ENCODE results near the gene CHD1.

CHD1 gene

GRCh38 chr5:98928873-98929709, at the start of gene CHD1:
CHD1 (minus strand) TSS chr5:98929007; CDS start chr5:98926386, 2,621 bp downstream.
- no peaks in the 10 kb centered on the region for H3K9me3 ChIP-seq (ENCODE audit: low read length)

GRCh38 chr5:98978528-98978927, 49.7 kb upstream of the CHD1 start:
- Histone ChIP-seq H3K4me1 (ENCODE audit: insufficient read depth, low read length) (no peaks in the 10 kb centered on the region), H2AFZ (ENCODE audit: low read depth, low read length) (no peak overlapping the region), H3K9me3 (ENCODE audit: low read length) (no peaks in the 10 kb centered on the region), H3K27me3 (ENCODE audit: insufficient read depth, low read length) (no peaks in the 10 kb centered on the region), H3K4me3 (ENCODE audit: low read length) (no peak overlapping the region), H3K36me3 (ENCODE audit: insufficient read depth, low read length) (no peaks in the 10 kb centered on the region)

More at GRCh38 chr5:98928873-98929709, at the start of gene CHD1:
- Histone ChIP-seq H2AFZ (ENCODE audit: low read depth, low read length) (no peak within 1 kb of the TSS), H3K4me3 (ENCODE audit: low read length) (peak within 1 kb of the TSS; percentile 97), H3K4me1 (ENCODE audit: insufficient read depth, low read length) (peaks cover 48% of the 10 kb centered on the region), H3K27me3 (ENCODE audit: insufficient read depth, low read length) (no peaks in the 10 kb centered on the region), H3K36me3 (ENCODE audit: insufficient read depth, low read length) (peaks cover 24% of the 10 kb centered on the region)

- Histone ChIP-seq H3K4me3 (ENCODE audit: low read length) (no peak overlapping the region), H3K27me3 (ENCODE audit: insufficient read depth, low read length) (no peaks in the 10 kb centered on the region), H3K9me3 (ENCODE audit: low read length) (no peaks in the 10 kb centered on the region), H2AFZ (ENCODE audit: low read depth, low read length) (no peak overlapping the region), H3K36me3 (ENCODE audit: insufficient read depth, low read length) (no peaks in the 10 kb centered on the region), H3K4me1 (ENCODE audit: insufficient read depth, low read length) (no peaks in the 10 kb centered on the region)
These were observed 48.9 kb upstream of the CHD1 start for GRCh38 chr5:98977723-98978122.

GRCh38 chr5:98975682-98976407, 47.0 kb upstream of the CHD1 start:
- no peaks in the 10 kb centered on the region for H3K9me3 ChIP-seq (ENCODE audit: low read length)
- no peak overlapping the region for H2AFZ ChIP-seq (ENCODE audit: low read depth, low read length)
- H3K4me1 ChIP-seq (ENCODE audit: insufficient read depth, low read length), result no peaks in the 10 kb centered on the region
- H3K4me3 ChIP-seq (ENCODE audit: low read length), result no peak overlapping the region
- H3K36me3 ChIP-seq (ENCODE audit: insufficient read depth, low read length), result no peaks in the 10 kb centered on the region
- no peaks in the 10 kb centered on the region for H3K27me3 ChIP-seq (ENCODE audit: insufficient read depth, low read length)

- Histone ChIP-seq H3K27me3 (ENCODE audit: insufficient read depth, low read length) (no peaks in the 10 kb centered on the region), H2AFZ (ENCODE audit: low read depth, low read length) (no peak overlapping the region), H3K4me3 (ENCODE audit: low read length) (no peak overlapping the region), H3K4me1 (ENCODE audit: insufficient read depth, low read length) (no peaks in the 10 kb centered on the region), H3K9me3 (ENCODE audit: low read length) (no peaks in the 10 kb centered on the region), H3K36me3 (ENCODE audit: insufficient read depth, low read length) (no peaks in the 10 kb centered on the region)
These were observed 46.4 kb upstream of the CHD1 start for GRCh38 chr5:98975223-98975622.

- Histone ChIP-seq H3K4me1 (ENCODE audit: insufficient read depth, low read length) (no peaks in the 10 kb centered on the region), H3K9me3 (ENCODE audit: low read length) (peaks cover 4% of the 10 kb centered on the region)
These were observed 40.6 kb upstream of the CHD1 start for GRCh38 chr5:98969400-98969799.

GRCh38 chr5:98968056-98968564, 39.3 kb upstream of the CHD1 start:
- Histone ChIP-seq H2AFZ (ENCODE audit: low read depth, low read length) (no peak overlapping the region), H3K4me1 (ENCODE audit: insufficient read depth, low read length) (no peaks in the 10 kb centered on the region), H3K27me3 (ENCODE audit: insufficient read depth, low read length) (no peaks in the 10 kb centered on the region), H3K4me3 (ENCODE audit: low read length) (no peak overlapping the region), H3K36me3 (ENCODE audit: insufficient read depth, low read length) (no peaks in the 10 kb centered on the region), H3K9me3 (ENCODE audit: low read length) (peaks cover 4% of the 10 kb centered on the region)

More at GRCh38 chr5:98969400-98969799, 40.6 kb upstream of the CHD1 start:
- no peak overlapping the region for H2AFZ ChIP-seq (ENCODE audit: low read depth, low read length)
- H3K27me3 ChIP-seq (ENCODE audit: insufficient read depth, low read length), result no peaks in the 10 kb centered on the region
- H3K36me3 ChIP-seq (ENCODE audit: insufficient read depth, low read length), result no peaks in the 10 kb centered on the region
- H3K4me3 ChIP-seq (ENCODE audit: low read length), result no peak overlapping the region

GRCh38 chr5:98965226-98965625, 36.4 kb upstream of the CHD1 start:
- no peaks in the 10 kb centered on the region for H3K27me3 ChIP-seq (ENCODE audit: insufficient read depth, low read length)
- H3K9me3 ChIP-seq (ENCODE audit: low read length), result peaks cover 4% of the 10 kb centered on the region
- no peak overlapping the region for H3K4me3 ChIP-seq (ENCODE audit: low read length)
- H2AFZ ChIP-seq (ENCODE audit: low read depth, low read length), result no peak overlapping the region
- H3K36me3 ChIP-seq (ENCODE audit: insufficient read depth, low read length), result no peaks in the 10 kb centered on the region
- H3K4me1 ChIP-seq (ENCODE audit: insufficient read depth, low read length), result no peaks in the 10 kb centered on the region

GRCh38 chr5:98964621-98965020, 35.8 kb upstream of the CHD1 start:
- no peak overlapping the region for H3K4me3 ChIP-seq (ENCODE audit: low read length)
- H3K27me3 ChIP-seq (ENCODE audit: insufficient read depth, low read length), result no peaks in the 10 kb centered on the region
- no peaks in the 10 kb centered on the region for H3K36me3 ChIP-seq (ENCODE audit: insufficient read depth, low read length)
- H3K9me3 ChIP-seq (ENCODE audit: low read length), result peaks cover 4% of the 10 kb centered on the region
- no peaks in the 10 kb centered on the region for H3K4me1 ChIP-seq (ENCODE audit: insufficient read depth, low read length)
- no peak overlapping the region for H2AFZ ChIP-seq (ENCODE audit: low read depth, low read length)

GRCh38 chr5:98963019-98963418, 34.2 kb upstream of the CHD1 start:
- H2AFZ ChIP-seq (ENCODE audit: low read depth, low read length), result no peak overlapping the region
- H3K36me3 ChIP-seq (ENCODE audit: insufficient read depth, low read length), result no peaks in the 10 kb centered on the region
- H3K4me3 ChIP-seq (ENCODE audit: low read length), result no peak overlapping the region
- H3K9me3 ChIP-seq (ENCODE audit: low read length), result peaks cover 4% of the 10 kb centered on the region
- H3K4me1 ChIP-seq (ENCODE audit: insufficient read depth, low read length), result no peaks in the 10 kb centered on the region
- H3K27me3 ChIP-seq (ENCODE audit: insufficient read depth, low read length), result no peaks in the 10 kb centered on the region

GRCh38 chr5:98962587-98962986, 33.8 kb upstream of the CHD1 start:
- Histone ChIP-seq H3K9me3 (ENCODE audit: low read length) (peaks cover 4% of the 10 kb centered on the region), H3K36me3 (ENCODE audit: insufficient read depth, low read length) (no peaks in the 10 kb centered on the region), H3K4me1 (ENCODE audit: insufficient read depth, low read length) (no peaks in the 10 kb centered on the region)

GRCh38 chr5:98961665-98962344, 33.0 kb upstream of the CHD1 start:
- Histone ChIP-seq H2AFZ (ENCODE audit: low read depth, low read length) (no peak overlapping the region), H3K36me3 (ENCODE audit: insufficient read depth, low read length) (no peaks in the 10 kb centered on the region), H3K4me3 (ENCODE audit: low read length) (no peak overlapping the region), H3K4me1 (ENCODE audit: insufficient read depth, low read length) (no peaks in the 10 kb centered on the region), H3K9me3 (ENCODE audit: low read length) (peaks cover 4% of the 10 kb centered on the region), H3K27me3 (ENCODE audit: insufficient read depth, low read length) (no peaks in the 10 kb centered on the region)

More at GRCh38 chr5:98962587-98962986, 33.8 kb upstream of the CHD1 start:
- no peak overlapping the region for H2AFZ ChIP-seq (ENCODE audit: low read depth, low read length)
- no peaks in the 10 kb centered on the region for H3K27me3 ChIP-seq (ENCODE audit: insufficient read depth, low read length)
- no peak overlapping the region for H3K4me3 ChIP-seq (ENCODE audit: low read length)

GRCh38 chr5:98957307-98957706, 28.5 kb upstream of the CHD1 start:
- Histone ChIP-seq H3K27me3 (ENCODE audit: insufficient read depth, low read length) (no peaks in the 10 kb centered on the region), H3K4me3 (ENCODE audit: low read length) (no peak overlapping the region), H2AFZ (ENCODE audit: low read depth, low read length) (no peak overlapping the region), H3K4me1 (ENCODE audit: insufficient read depth, low read length) (no peaks in the 10 kb centered on the region), H3K9me3 (ENCODE audit: low read length) (no peaks in the 10 kb centered on the region), H3K36me3 (ENCODE audit: insufficient read depth, low read length) (no peaks in the 10 kb centered on the region)
